Prostate gland (tissue), 2 donors: ENCODE results near the gene NEO1. TPM values are rescaled to one million over a fixed set of nuclear protein-coding genes. Genes with fewer than 3 reads are reported as not detected.

Source experiments
- DNase-seq: peaks from one replicate; pipeline ENCODE4 v3.0.0-alpha.2; 2019; ENCODE audit warnings: low spot score
- H3K27ac ChIP-seq, 2 donors: fragments of 200-600 bp; sonication (generic); 2 replicates each; pipeline ENCODE4 v1.5.1; 2017 to 2019
- H3K27me3 ChIP-seq: fragments of 200-600 bp; sonication (generic); replicated peaks from 2 replicates; pipeline ENCODE4 v1.5.1; 2019; ENCODE audit not compliant: insufficient read depth
- H3K36me3 ChIP-seq, 2 donors: fragments of 200-600 bp; sonication (generic); 1 replicate in 1 of 2; 2 replicates in 1 of 2; pipeline versions ENCODE4 v1.5.1 to v1.8.1; 2017 to 2019
- H3K4me1 ChIP-seq: fragments of 200-600 bp; sonication (generic); replicated peaks from 2 replicates; pipeline ENCODE4 v1.5.1; 2019
- H3K4me3 ChIP-seq, 2 donors: fragments of 200-600 bp; sonication (generic); 2 replicates each; pipeline ENCODE4 v1.5.1; 2017 to 2019
- H3K9me3 ChIP-seq: fragments of 200-600 bp; sonication (generic); 2 replicates; pipeline ENCODE4 v1.5.1; 2017
- POLR2A ChIP-seq: fragments of 450-650 bp; IDR thresholded peaks from one replicate; pipeline ENCODE4 v1.6.1; 2016; ENCODE audit warnings: antibody characterized with exemption, mild to moderate bottlenecking
- POLR2AphosphoS5 ChIP-seq: sonication (generic); formaldehyde crosslinking; IDR thresholded peaks from one replicate; pipeline ENCODE4 v1.6.1; 2017; ENCODE audit warnings: antibody characterized with exemption
- WGBS: methylation state at CpG from one replicate; pipeline ENCODE4 v1.1.5; 2018; 5-methylcytosine and 5-hydroxymethylcytosine counted together
- intact Hi-C: fragments of 100-400 bp; cut with DNase I; formaldehyde crosslinking; loops from one replicate; pipeline ENCODE4 v1.14.2; 2022
- total RNA-seq, 2 donors: library from RNA; depleted of rRNA; stranded (reverse); fragments of >200 nt; gene quantifications; one replicate each; pipeline ENCODE4 v1.1.0, GENCODE V29; 2016
- TF ChIP-seq, protein P1 (sequence below), 4 experiments: fragments of 200-600 bp in 2 of 4; fragments of 450-650 bp in 2 of 4; sonication (generic) in 2 of 4; IDR thresholded peaks; 1 replicate in 3 of 4; 2 replicates in 1 of 4; pipeline ENCODE4 v1.5.1; 2016 to 2019; ENCODE audit warnings: antibody characterized with exemption in 4 of 4, mild to moderate bottlenecking in 2 of 4, moderate library complexity in 2 of 4

NEO1 gene
- total RNA-seq, 2 donors from 2014 or later, result 75.0 to 80.7 TPM

DNA sequence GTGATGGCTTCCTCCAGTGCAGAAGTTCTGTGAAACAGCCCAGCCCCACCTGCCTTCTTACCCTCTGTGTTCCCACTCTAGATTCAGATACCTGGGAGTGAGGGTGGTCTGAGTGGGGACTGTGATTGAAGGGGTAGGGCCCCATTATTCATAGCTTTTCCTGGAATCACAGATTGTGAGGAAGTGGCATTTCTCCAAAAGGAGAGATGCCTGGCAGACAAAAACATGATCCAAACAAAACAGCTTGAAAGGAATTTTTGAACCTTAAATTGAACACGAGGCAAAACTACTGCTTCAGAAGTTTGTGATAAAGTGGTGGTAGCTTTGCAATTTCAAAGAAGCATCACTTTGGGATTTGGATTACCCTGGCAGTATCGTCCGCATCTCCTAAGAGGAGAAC lies 29.2 kb upstream of the NEO1 start:
- H3K27ac ChIP-seq, result no peak overlapping the region
- H3K4me3 ChIP-seq, result no peak overlapping the region
- no peak for DNase-seq
- H3K27me3 ChIP-seq, result no peaks in the 10 kb centered on the region
- no peaks in the 10 kb centered on the region for H3K9me3 ChIP-seq
- H3K4me1 ChIP-seq, result no peaks in the 10 kb centered on the region
- WGBS, result 69% methylated on average over 3 of the region's 3 CpGs
- H3K36me3 ChIP-seq, result no peaks in the 10 kb centered on the region
- TF ChIP-seq, protein P1, sequence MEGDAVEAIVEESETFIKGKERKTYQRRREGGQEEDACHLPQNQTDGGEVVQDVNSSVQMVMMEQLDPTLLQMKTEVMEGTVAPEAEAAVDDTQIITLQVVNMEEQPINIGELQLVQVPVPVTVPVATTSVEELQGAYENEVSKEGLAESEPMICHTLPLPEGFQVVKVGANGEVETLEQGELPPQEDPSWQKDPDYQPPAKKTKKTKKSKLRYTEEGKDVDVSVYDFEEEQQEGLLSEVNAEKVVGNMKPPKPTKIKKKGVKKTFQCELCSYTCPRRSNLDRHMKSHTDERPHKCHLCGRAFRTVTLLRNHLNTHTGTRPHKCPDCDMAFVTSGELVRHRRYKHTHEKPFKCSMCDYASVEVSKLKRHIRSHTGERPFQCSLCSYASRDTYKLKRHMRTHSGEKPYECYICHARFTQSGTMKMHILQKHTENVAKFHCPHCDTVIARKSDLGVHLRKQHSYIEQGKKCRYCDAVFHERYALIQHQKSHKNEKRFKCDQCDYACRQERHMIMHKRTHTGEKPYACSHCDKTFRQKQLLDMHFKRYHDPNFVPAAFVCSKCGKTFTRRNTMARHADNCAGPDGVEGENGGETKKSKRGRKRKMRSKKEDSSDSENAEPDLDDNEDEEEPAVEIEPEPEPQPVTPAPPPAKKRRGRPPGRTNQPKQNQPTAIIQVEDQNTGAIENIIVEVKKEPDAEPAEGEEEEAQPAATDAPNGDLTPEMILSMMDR (IDR thresholded peaks at IDR 0.05), result no peak
- TF ChIP-seq POLR2AphosphoS5 (no peak), POLR2A (no peak)
- intact Hi-C loops, result no loop called here

DNA sequence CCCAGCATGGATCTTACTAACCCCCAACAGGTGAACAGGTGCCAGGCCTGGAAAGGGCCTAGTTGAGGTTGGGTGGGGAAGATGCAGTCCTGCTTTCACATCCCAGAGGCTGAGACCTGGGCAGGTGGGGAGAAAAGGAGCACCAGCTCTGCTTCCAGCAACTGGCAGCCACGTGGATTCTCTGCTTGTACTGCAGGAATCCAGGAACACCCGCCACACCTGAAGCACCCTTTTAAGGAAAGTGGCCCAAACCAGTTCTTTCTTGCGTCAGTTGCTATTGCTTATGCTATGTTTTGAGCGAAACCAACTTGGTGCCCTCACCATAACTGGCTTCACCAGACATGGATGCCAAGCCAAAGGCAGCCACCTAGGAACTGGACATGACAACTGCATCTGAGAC lies 28.1 kb upstream of the NEO1 start:
- H3K27me3 ChIP-seq, result no peaks in the 10 kb centered on the region
- H3K27ac ChIP-seq, result no peak overlapping the region
- 84% methylated on average over 4 of the region's 4 CpGs for WGBS
- H3K4me3 ChIP-seq, result no peak overlapping the region
- intact Hi-C loops, result no loop called here
- H3K4me1 ChIP-seq, result no peaks in the 10 kb centered on the region
- no peaks in the 10 kb centered on the region for H3K9me3 ChIP-seq
- no peak for DNase-seq
- no peaks in the 10 kb centered on the region for H3K36me3 ChIP-seq
- TF ChIP-seq POLR2AphosphoS5, result no peak
- TF ChIP-seq, protein P1 (IDR thresholded peaks at IDR 0.05), result no peak
- no peak for TF ChIP-seq POLR2A

DNA sequence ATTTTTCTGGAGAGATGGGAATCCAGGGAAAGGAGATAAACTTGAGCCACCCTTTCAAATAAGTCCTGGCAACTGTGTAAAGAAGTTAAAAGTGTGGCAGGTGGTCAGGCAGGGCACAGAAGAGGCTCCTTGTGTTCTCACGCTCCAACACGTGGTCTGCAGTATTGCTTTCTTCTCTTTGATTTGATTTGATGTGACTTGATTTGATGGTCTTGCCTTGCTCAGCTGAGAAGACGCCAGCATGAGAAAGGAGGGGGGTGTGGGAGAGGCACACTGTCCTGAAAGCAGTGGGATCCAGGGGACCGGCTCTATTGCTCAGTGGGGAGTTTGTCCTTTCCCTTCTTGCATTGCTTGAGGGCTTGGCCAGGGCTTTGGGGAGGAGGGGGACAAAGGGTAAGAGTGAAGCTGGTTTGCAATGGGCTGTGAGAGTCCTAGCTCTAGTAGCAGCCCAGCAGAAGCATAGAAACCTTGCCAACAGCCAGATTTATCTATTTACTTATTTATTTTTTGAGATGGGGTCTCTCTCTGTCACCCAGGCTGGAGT lies 25.7 kb upstream of the NEO1 start:
- Histone ChIP-seq H3K4me1 (no peaks in the 10 kb centered on the region), H3K9me3 (no peaks in the 10 kb centered on the region), H3K27me3 (no peaks in the 10 kb centered on the region), H3K27ac (no peak overlapping the region), H3K4me3 (no peak overlapping the region), H3K36me3 (no peaks in the 10 kb centered on the region)
- TF ChIP-seq, protein P1 (IDR thresholded peaks at IDR 0.05), result no peak
- no peak for TF ChIP-seq POLR2AphosphoS5
- TF ChIP-seq POLR2A, result no peak
- WGBS, result 34% methylated on average over 4 of the region's 4 CpGs
- DNase-seq, result no peak
- intact Hi-C loops, result no loop called here

DNA sequence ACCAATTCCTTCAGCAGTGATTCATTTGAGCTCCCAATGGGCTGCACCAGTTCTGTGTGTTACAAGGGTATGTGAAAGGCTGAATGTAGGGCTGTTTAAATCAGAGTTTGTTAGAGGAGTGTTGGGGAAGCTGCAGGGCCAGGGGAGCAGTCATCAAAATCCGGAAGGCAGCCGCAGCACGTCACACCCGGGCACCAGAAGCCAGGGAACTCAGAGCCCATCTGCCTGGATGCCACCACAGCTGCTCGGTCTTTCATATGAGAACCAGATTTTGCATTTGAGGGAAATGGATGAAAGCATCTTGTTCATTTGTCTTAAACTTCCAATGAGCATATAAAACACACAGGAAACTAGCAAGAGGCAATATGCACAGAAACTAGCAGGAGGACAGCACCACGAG lies 24.2 kb upstream of the NEO1 start:
- 82% methylated on average over 6 of the region's 6 CpGs for WGBS

More for the DNA sequence above, 24.2 kb upstream of the NEO1 start:
- TF ChIP-seq, protein P1 (IDR thresholded peaks at IDR 0.05), result no peak
- no peak for TF ChIP-seq POLR2AphosphoS5
- no peak for TF ChIP-seq POLR2A
- Histone ChIP-seq H3K4me1 (no peaks in the 10 kb centered on the region), H3K36me3 (no peaks in the 10 kb centered on the region), H3K27ac (no peak overlapping the region), H3K27me3 (no peaks in the 10 kb centered on the region), H3K9me3 (no peaks in the 10 kb centered on the region), H3K4me3 (no peak overlapping the region)
- intact Hi-C loops, result no loop called here
- DNase-seq, result no peak
